B cell (primary cell): ENCODE results near the gene GRM3.

Source experiments
- CTCF ChIP-seq: fragments of 200-600 bp; IDR thresholded peaks from one replicate; pipeline ENCODE4 v1.8.0; 2022; ENCODE audit warnings: antibody characterized with exemption, mild to moderate bottlenecking
- EZH2 ChIP-seq: IDR thresholded peaks from 2 replicates; pipeline ENCODE4 v1.6.1; 2012; ENCODE audit warnings: borderline replicate concordance, low read depth, mild to moderate bottlenecking, moderate library complexity, low read length; ENCODE audit not compliant: insufficient read depth, poor library complexity, severe bottlenecking

GRCh38 chr7:86818903-86819302, 175.2 kb downstream of the GRM3 start:
- no peak for TF ChIP-seq EZH2
- no peak for TF ChIP-seq CTCF
